ENCODE data around the gene EEPD1. TPM values are rescaled to one million over a fixed set of nuclear protein-coding genes. Genes with fewer than 3 reads are reported as not detected.

EEPD1 gene
- total and polyA plus RNA-seq, 2 donors (not counting 3 experiments of a cell fraction or from before 2014, with no cell fraction given): 0.40 to 0.42 TPM

- intact Hi-C loops (cut with micrococcal nuclease) (loop anchor here (10.0 kb wide), 1 partner anchor 219 kb away; no protein-coding TSS in a partner anchor), dilution Hi-C loops (cut with MboI; ENCODE audit: extremely low pct_ligation_motif_present, low sequenced_read_pairs) (no loop called here)
- H3K27ac ChIP-seq (ENCODE audit: insufficient read depth, low read depth, low read length): no peak overlapping the region
- BruUV-seq (replicated peaks): no TSS peak
- H3K4me2 ChIP-seq (ENCODE audit: insufficient read depth, low read length): no peak overlapping the region
- no peak overlapping the region for H3K9ac ChIP-seq (replicated peaks; ENCODE audit: extremely low read depth, insufficient read depth, low read length)
- ChIA-PET POLR2A (no interaction called here), CTCF (no interaction called here)
- no peaks in the 10 kb centered on the region for H3K9me3 ChIP-seq (replicated peaks; ENCODE audit: control insufficient read depth, insufficient read depth, low read length)
- H3K36me3 ChIP-seq (ENCODE audit: control insufficient read depth in 2 of 2, extremely low read depth in 1 of 2, insufficient read depth in 2 of 2, low read length in 2 of 2): no peaks in the 10 kb centered on the region
- H2AFZ ChIP-seq (ENCODE audit: low read depth, low read length): no peak overlapping the region
- H4K20me1 ChIP-seq (replicated peaks; ENCODE audit: control insufficient read depth, extremely low read depth, insufficient read depth, low read length): no peaks in the 10 kb centered on the region
- TF ChIP-seq JUN (IDR thresholded peaks at IDR 0.05; ENCODE audit: borderline replicate concordance, insufficient read depth, insufficient read length, low read depth) (no peak), FOS (IDR thresholded peaks at IDR 0.05; ENCODE audit: borderline replicate concordance, insufficient read depth, low read length) (no peak), CTCF (IDR thresholded peaks at IDR 0.05; ENCODE audit: extremely low read depth in 1 of 2, insufficient read depth in 1 of 2, low read depth in 1 of 2, low read length in 2 of 2) (no peak), MAX (IDR thresholded peaks at IDR 0.05; ENCODE audit: insufficient read depth, insufficient read length) (no peak)
- DNase-seq (ENCODE audit: low read depth, low spot score) (no peak), FAIRE-seq (no peak)
- H3K27me3 ChIP-seq (ENCODE audit: control insufficient read depth in 2 of 2, insufficient read depth in 2 of 2, low read length in 2 of 2): peaks cover 0 to 4% of the 10 kb centered on the region in 2 experiments
- H3K9me1 ChIP-seq (replicated peaks; ENCODE audit: control insufficient read depth, extremely low read depth, insufficient read depth, low read length): no peaks in the 10 kb centered on the region
- H3K4me3 ChIP-seq (replicated peaks in 1 of 3; ENCODE audit: insufficient read depth in 1 of 3, low read depth in 1 of 3, low read length in 3 of 3): no peak overlapping the region
- no peaks in the 10 kb centered on the region for H3K4me1 ChIP-seq (ENCODE audit: control insufficient read depth, extremely low read depth, insufficient read depth, low read length)
- H3K79me2 ChIP-seq (ENCODE audit: control insufficient read depth, insufficient read depth, low read length): no peaks in the 10 kb centered on the region
These were observed 51.1 kb downstream of the EEPD1 start for GRCh38 chr7:36204044-36204663.
